HG02884 (cell line): ENCODE data around the gene NCF2.
A peak's percentile ranks its signal among the peaks of the same experiment; 100 is the strongest.
"Not testable (repeated sequence)": the region's sequence is repeated elsewhere in the genome, so short reads cannot be mapped to it uniquely, and the experiment has no call there.

Experiments
- ATAC-seq: cut with Tn5 transposase; IDR thresholded peaks from one replicate; pipeline ENCODE4 v1.9.1; 2021; ENCODE audit warnings: mild to moderate bottlenecking, moderate library complexity; ENCODE audit not compliant: unreplicated experiment

NCF2 gene

DNA sequence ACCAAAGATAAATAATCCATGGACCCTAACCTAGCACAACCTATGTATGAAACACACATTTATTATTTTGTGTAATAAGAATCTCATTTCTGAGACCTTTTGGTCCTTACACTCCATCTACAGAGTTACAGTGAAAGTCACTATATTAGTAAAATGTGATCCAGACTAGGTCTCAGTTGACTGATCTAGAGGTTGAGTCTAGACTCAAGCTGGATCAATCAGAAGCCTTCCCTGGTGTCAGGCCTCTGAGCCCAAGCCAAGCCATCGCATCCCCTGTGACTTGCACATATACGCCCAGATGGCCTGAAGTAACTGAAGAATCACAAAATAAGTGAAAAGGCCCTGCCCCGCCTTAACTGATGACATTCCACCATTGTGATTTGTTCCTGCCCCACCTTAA, 22.7 kb upstream of the NCF2 start:
- not testable (repeated sequence) for ATAC-seq

DNA sequence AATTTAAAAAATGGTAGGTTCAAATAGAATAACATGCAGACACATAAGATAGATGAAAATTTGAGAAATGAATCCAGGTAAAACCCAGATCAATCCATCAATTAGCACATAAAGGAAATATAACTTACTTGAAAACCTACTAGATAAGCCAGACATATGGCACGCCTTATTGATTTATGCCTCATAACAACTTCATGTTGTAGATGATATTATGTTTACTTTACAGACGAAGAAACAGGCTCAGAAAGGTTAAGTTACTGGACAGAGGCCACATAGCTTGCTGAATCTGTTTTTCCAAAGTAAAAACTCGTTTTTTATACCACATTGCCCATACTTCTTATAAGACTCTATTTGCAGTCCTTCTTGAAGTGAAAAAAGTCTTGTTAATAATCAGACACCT, 22.1 kb upstream of the NCF2 start:
- no peak for ATAC-seq

DNA sequence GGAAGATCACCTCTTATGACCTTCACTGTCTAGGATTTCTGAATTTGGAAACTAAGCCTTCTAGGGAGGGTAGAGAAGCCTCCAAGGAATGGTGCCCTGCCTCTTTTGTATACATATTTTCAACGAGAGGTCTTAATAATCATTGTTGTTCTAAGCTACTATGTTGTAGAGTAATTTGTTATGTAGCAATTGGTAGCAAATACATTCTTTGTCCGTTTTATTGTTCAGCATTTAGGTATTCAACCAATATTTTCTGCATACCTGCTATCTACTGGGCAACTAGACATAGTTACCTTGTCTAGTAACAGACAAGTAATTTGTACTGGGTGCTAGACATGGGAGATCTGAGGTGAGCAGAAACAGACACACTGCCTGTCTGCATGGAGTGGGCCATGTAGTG, 20.8 kb upstream of the NCF2 start:
- ATAC-seq, result no peak

DNA sequence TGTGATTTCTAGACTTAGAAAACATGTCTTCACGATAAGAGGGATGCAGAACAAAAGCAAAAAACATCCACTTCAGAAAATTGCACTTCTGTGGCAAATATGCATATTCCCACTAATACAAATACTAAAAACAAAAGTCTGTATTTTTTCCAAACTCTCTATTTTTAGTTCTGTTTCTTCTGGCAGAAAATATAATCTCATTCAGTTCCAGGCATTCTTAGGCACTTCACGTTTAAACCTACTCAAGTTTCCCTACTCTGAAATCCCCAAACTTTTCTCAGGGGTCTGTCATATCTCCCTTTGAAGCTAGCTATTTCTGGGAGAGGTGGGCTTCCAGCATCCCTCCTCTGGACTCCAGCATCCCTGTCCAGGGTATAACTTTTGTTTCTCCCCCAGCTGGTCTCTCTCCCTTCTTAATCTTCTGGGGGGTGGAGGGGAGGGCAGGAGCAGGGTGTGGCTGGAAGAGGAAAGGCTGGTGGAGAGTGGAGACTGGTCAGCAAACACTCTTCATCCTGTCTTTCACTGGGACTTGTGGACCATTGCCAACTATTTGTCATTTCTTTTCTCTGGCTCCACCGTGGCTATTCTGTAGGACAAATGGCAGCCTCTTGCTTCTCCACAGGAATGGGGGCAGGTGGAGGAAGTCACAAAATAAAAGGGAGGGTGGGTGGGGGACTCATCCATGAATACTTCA, 19.6 kb upstream of the NCF2 start:
- no peak for ATAC-seq

DNA sequence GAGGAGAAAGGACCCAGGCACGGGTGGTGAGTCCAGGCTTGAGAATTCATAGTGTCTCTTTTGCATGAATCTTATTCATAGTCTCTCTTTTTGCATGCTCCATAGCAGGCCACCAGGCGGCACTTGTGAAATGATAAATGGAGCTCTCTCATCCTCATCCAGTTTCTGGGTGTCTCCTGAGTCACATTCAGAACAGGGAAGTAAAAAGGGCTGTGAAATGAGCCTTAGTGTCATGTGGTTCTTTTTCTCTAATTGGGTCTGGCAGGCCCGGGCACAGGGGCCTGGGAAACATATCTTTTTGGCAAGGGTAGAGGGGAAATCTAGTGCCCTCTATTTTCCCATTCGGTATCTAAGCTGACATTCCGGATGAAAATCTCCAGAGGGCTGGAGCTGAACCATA, 19.1 kb upstream of the NCF2 start:
- no peak for ATAC-seq

DNA sequence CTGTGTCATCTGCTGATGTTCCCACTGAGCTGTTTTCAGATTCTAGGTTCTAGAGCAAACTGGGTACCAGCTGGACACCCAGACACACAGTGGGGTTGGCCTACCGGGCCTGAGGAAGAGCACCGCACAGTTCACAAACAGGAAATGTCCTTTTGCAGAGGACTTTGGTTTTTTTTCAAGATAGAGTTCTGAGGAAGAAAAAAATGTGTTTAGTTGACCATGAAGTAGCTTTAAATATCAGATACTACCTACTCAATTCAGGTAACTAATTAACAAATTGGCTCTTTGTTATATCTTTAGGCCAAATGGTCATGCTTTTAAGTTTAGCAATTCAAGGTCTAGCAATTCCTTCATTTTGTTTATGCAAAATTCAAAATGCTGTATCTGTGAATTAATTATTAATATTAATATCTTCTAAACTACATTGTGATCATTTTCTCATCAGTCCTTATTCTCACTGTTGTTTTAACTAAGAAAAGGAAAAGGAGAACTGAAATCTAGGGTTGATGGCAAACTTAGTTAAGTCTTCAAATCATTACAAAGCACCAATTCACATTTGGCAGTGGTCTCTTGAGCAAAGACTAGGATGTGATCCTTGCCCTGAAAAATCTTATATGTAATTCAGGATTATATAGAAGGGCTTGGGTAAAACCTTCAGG, 17.2 kb upstream of the NCF2 start:
- ATAC-seq, result no peak

DNA sequence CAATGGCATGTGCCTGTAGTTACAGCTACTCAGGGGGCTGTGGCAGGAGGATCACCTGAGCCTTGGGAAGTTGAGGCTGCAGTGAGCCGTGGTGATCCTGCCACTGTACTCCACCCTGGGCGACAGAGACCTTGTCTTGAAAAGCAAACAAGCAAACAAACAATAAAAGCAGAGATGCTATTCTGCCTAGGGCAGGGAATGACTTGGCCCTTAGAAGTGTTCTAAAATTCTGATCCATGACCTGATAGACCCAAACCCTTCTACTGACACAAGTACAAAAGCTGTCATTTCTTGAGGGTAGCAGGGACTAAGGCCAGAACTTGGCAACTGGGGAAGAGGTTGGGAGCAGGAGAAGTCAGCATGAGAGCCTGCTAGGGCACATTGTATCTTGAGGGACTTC, 15.6 kb upstream of the NCF2 start:
- no peak for ATAC-seq

DNA sequence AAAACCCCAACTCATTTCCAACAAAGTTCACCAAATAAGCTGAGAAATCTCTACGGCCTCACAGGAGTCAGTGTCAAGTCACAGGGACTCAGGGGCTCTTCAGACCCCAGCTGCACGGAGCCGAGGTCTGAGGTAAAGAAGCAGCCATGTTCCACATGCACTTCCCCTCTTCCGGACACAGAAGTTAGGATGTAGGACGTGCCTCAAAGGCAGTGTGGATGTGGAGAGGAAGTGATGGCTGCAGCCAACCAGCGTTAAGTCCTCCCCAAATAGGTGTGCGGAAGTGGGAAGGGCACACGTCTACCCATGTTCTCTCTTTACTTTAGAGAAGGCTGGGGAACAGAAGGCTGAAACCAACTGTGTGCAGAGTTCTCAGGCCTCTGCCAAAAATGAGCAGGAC, 14.6 kb upstream of the NCF2 start:
- ATAC-seq, result peak; percentile 31

DNA sequence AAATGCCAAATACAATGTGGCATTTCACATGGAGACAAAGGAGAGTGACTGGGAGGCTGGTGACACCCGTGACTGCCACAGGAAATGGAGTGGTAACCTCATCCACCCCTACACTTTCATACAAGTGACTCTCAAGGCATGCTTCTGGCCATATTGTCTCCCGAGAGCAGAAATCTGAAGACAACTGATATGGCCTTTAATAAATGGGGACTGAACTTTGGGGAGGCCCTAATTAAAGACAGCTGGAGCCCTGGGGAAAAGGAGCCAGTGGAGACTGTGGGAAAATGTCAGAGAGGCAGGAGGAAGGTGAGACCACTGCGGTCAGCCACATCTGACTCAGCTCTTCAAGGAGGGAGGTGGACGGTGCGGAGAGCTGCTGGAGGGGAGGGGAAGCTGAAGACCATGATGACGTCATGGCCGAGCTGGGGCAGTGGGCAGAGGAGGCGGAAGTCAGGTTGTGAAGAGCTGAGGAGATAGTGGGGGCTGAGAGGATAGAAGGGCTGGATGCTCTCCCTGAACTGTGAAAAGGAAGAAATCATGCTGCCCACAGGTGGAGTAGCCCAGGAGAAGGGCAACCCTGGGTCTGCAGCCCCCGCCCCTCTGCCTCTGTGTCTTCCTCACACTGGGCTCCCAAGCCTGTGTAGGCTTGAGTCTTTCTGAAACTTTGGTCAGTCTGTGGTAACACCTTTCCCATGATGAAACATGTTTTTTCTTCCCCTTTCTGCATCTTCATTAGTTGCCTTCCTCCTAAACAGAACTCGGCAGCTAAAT, 14.0 kb upstream of the NCF2 start:
- peak; percentile 31 for ATAC-seq

DNA sequence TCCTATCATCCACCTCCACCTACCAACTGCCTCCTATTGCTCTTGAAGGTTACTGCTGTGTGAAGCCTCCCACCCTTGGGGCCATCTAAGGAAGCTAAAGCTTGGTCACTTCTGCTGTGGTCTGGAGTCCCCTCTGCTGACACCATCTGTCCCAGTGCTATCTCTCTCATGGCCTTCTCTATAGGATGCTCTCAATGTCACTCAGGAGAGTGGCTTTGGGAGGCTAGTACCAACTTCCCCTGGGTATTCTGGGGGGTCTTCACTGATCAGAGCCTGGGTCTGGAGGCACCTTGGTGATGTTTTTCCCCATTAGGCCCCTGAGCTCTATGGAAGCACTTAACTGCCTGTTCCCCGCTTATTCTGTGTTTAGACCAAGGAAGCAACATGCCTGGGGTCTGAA, 12.3 kb upstream of the NCF2 start:
- no peak for ATAC-seq

DNA sequence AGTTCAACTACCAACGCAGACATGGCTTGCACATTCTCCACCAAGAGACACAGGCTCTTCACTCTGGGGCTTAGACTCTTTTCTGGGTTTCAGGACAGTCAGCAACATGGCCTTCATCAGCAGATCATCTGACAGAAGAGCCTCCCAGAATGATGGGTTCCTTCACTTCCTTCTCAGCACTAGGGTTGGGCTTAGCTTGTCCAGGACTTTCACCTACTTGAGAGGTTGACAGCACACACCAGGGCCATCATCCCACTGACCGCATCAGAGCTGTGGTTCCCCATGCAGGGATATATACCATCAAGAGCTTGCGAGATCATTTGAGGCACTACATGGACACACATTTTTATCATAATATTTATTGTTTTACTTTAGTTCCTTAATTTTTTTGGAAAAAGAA, 10.4 kb upstream of the NCF2 start:
- ATAC-seq, result no peak

DNA sequence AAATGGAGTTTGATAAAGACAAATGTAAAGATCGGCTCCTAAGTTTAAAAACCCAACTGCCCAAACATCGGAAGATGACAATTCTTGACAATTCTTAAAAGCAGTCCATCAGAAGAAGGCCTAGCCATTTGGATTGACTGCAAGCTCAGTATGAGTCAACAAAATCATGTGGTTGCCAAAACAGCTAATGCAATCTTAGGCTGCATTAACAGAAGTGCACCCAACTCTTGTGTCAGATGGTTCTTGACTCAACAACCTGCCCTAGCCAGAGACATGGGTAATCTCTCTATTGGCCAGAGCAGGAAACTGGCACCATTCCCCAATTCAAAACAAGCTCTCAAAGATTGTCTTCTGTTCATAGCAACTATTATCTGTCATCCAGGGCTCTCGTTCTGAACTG, 9.9 kb upstream of the NCF2 start:
- no peak for ATAC-seq

DNA sequence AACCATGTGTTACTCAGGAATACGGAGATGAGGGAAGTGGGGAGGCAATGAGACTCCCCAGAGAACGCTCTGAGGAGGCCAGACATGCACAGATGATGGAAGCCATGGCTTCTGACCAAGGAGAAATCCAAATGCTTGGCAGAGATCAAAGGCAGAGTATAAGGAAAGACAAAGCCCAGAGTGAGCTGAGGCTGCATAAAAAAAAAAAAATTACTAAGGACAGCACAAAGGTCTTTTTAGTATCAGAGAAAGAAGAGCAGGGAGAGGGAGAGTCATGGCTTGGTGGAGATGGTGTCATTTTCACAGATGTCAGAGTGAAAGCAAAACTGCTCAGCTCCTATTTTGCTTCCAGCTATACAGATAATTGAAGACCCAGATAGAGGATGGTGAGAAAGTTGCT, 8.1 kb upstream of the NCF2 start:
- peak; percentile 71 for ATAC-seq

DNA sequence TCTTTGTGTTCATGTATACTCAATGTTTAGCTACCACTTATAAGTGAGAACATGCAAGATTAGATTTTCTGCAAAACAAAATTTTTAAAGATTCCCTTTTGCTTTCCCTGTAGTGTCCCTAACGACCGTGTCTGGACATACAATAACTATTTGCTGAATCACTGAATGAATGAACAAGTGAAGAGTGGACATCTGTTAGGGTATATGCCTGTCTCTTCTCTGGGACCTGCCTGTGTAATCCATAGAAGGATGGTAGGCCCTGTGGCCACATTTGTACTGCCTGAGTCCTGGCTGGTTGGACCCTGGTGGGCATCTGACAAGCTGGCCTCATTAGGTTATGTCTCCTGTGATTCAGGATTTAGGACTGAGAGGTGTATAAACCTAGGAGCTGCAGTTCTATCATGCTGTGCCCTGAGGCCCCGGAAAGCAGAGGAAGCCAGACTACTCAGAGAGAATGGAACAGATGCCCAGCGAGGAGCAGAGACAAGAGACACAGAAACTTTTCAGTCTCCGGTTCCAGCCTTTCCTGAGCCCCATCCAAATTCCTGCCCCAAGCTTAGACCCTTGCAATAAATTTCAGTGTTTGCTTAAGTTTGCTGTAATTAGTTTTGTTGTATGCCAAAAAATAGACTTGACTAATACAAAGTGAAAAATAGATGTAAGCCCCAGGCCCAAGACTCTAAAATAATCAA, 7.5 kb upstream of the NCF2 start:
- no peak for ATAC-seq

DNA sequence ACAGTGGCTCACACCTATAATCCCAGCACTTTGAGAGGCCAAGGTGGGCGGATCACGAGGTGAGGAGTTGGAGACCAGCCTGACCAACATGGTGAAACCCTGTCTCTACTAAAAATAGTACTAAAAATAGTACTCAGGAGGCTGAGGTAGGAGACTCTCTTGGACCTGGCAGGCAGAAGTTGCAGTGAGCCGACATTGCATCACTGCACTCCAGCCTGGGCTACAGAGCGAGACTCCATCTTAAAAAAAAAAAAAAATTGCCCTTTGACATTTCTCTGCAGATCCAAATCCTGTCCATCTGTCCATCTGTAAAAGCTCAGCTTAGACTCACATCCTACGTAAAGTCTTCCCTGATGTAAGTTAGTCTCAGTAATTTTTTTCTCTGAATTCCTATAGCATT, 6.2 kb upstream of the NCF2 start:
- no peak for ATAC-seq

DNA sequence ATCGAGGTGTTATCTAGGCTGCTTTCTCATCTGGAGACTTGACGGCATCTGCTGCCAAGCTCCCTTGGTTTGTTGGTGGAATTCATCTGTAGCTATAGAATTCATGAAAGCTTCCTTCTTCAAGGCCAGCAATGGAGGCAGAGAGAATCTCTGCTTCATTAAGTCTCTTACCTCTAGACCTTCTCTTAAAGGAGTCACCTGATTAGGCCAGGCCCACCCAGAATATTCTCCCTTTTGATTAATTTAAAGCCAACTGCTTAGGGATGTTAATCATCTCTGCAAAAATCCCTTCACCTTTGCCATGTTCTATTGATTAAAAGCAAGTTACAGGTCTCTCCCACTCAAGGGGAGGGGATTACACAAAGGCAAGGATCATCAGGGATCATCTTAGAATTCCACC, 5.3 kb upstream of the NCF2 start:
- ATAC-seq, result no peak

DNA sequence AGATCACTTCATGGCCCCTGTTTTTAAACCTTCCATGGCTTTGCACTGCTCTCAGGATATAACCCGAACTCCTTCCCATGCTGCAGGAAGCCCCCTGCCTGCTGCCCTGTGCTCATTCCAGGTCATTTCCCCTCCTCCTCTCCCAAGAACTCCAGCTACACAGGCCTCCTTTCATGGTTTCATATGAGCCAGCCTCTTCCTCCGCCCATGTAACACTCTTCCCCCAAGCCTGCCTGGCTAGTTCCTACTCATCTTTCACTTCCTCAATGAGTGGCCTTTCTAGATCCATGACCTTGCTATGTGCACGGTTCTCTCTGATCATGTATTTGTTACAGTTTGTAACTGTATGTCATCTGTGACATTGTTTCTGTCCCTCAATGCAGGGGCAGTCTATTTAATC, 3.1 kb upstream of the NCF2 start:
- ATAC-seq, result peak; percentile 43

DNA sequence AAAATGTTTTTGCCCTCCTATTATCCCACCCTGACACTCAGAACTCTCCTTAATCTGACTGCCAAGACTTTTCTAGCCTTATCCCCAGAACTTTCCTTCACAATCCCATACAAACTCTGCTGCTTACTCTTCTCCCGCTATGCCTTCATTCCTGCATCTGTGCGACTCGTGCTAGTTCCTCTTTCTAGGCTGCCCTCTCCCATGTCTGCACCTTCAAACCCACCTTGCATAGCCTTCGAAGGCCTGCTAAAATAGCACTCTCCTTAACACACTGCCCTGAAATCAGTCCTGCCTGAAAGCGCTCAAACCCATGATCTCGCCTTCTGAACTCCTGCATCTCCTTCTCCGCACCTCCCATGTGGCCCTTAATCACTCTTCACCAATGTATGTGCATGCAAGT, 2.5 kb upstream of the NCF2 start:
- no peak for ATAC-seq

DNA sequence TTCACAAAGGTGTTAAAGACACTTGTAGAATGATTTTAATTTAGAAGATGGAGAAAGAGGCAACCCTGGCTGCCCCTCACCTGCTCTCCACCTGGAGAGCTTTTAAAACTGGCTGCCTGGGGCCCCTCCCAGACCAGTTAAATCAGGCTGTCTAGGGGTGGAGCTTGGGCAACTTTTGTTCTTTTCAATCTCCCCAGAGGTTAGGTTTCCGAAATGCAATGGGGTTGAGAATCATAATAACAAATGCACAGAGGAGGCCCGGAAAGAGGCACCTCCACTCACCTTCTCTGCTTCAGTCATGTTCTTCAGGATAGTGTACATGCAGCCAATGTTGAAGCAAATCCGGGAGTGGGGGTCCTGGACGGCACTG, 400 bp downstream of the NCF2 start:
- no peak for ATAC-seq

DNA sequence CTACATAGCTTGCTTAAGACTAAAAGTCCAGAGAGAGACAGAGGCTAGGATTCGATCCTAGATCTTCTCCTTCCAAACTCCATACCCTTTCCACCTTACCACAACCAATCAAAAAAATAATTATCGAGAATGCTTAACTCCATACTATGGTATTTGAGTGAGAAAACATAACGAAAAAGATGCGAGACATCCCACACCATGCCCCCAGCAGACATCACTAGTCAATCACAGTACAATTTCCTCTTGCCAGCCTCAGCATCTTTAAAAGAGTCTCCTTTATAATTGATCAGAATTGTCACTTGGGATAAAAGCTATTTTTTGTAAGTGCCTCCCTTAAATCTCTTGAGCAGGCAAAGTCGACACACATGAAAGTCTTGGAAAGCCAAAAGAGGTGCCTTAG, 875 bp downstream of the NCF2 start:
- no peak for ATAC-seq

DNA sequence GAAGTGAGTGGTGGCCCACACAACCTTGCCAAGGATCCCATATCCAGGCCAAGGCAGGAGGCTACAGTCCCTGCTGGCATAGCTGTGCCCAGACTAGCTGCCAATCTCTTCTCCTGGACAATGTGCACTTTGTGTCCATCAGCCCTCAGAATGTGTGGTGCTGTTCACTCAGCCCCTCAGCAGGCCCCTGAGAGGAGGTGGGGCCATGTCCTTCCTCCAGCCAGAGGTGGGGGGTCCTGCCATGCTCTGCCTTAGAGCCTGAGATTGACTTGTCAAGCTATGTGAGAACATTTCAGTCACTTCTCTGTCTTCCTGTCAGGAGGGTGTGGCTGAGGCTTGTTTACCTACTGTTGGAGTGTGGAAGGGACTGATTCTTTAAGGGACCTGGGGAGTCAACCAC, 1.4 kb downstream of the NCF2 start:
- no peak for ATAC-seq

DNA sequence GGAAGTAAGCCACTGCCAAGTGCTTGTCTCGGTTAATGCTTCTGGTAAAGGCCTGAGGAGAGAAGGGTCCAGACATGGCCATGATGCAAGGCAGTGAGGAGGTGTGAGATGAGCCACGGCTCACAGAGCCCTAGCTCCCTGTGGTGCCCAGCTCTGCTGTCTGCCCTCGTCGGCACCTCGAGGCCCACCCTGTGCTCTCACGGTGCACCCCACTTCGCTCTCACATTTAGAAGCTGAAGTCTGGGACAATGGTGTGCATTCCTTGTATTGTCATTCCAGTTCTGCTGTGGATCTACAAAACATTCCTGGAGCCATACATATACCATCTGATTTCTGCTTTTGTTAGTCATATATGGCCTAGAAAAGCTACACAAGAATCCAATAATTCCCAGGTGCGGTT, 3.3 kb downstream of the NCF2 start:
- ATAC-seq, result no peak
